ENCODE data around the gene KCNH3. TPM values are rescaled to one million over a fixed set of nuclear protein-coding genes. Genes with fewer than 3 reads are reported as not detected.

The KCNH3 gene
- total and polyA plus RNA-seq, 2 of the 13 experiments (the other 11 are each of a cell fraction or from before 2014, with no cell fraction given) = 0.01 to 0.07 TPM

- no peak for TF ChIP-seq ZBTB49 (CRISPR knock-in tag; IDR thresholded peaks at IDR 0.05; ENCODE audit: borderline replicate concordance)
- peak; percentile 59; the same call in 1 of the 2 replicates for TF ChIP-seq ZFP91 (CRISPR knock-in tag; IDR thresholded peaks at IDR 0.05; ENCODE audit: borderline replicate concordance)
- no peak for TF ChIP-seq ZNF777 (CRISPR knock-in tag; IDR thresholded peaks at IDR 0.05)
- TF ChIP-seq ZNF256 (CRISPR knock-in tag; conservative IDR thresholded peaks at IDR 0.05) = no peak; the same call in 1 of the 2 replicates
- TF ChIP-seq ZC3H4 (CRISPR knock-in tag; IDR thresholded peaks at IDR 0.05; ENCODE audit: borderline replicate concordance) = no peak
- no peak for TF ChIP-seq ZNF780A (CRISPR knock-in tag; IDR thresholded peaks at IDR 0.05)
- no peak for TF ChIP-seq ZNF12 (CRISPR knock-in tag; IDR thresholded peaks at IDR 0.05)
- TF ChIP-seq ZNF720 (CRISPR knock-in tag; IDR thresholded peaks at IDR 0.05) = no peak
- no peak for TF ChIP-seq ZNF768 (CRISPR knock-in tag; IDR thresholded peaks at IDR 0.05)
- TF ChIP-seq TGIF2 (CRISPR knock-in tag; IDR thresholded peaks at IDR 0.05) = no peak
- TF ChIP-seq SNAPC2 (CRISPR knock-in tag; IDR thresholded peaks at IDR 0.05) = no peak
- no peak for TF ChIP-seq JUNB (CRISPR knock-in tag; IDR thresholded peaks at IDR 0.05; ENCODE audit: borderline replicate concordance)
- no peak for TF ChIP-seq SMYD3 (CRISPR knock-in tag; IDR thresholded peaks at IDR 0.05)
- no peak for TF ChIP-seq ZNF646 (CRISPR knock-in tag; IDR thresholded peaks at IDR 0.05)
- TF ChIP-seq PAF1 (CRISPR knock-in tag; IDR thresholded peaks at IDR 0.05) = no peak
- TF ChIP-seq ZEB1 (IDR thresholded peaks at IDR 0.05; ENCODE audit: insufficient replicate concordance, low read depth) = no peak
- TF ChIP-seq ZNF790 (CRISPR knock-in tag; IDR thresholded peaks at IDR 0.05; ENCODE audit: borderline replicate concordance) = no peak
- no peak for TF ChIP-seq TFDP1 (CRISPR knock-in tag; IDR thresholded peaks at IDR 0.05; ENCODE audit: borderline replicate concordance)
Observed at GRCh38 chr12:49567611-49568441, 29.0 kb downstream of the KCNH3 start, which contains the start of gene MCRS1 (continued).

Measured in HepG2 (cell line).